GM19438 (cell line): ENCODE measurements around the gene SMIM35.
"Not testable (repeated sequence)": the region's sequence is repeated elsewhere in the genome, so short reads cannot be mapped to it uniquely, and the experiment has no call there.

Experiments used
- ATAC-seq: cut with Tn5 transposase; IDR thresholded peaks from one replicate; pipeline ENCODE4 v1.9.1; 2021; ENCODE audit warnings: low read depth; ENCODE audit not compliant: unreplicated experiment

The SMIM35 gene

DNA sequence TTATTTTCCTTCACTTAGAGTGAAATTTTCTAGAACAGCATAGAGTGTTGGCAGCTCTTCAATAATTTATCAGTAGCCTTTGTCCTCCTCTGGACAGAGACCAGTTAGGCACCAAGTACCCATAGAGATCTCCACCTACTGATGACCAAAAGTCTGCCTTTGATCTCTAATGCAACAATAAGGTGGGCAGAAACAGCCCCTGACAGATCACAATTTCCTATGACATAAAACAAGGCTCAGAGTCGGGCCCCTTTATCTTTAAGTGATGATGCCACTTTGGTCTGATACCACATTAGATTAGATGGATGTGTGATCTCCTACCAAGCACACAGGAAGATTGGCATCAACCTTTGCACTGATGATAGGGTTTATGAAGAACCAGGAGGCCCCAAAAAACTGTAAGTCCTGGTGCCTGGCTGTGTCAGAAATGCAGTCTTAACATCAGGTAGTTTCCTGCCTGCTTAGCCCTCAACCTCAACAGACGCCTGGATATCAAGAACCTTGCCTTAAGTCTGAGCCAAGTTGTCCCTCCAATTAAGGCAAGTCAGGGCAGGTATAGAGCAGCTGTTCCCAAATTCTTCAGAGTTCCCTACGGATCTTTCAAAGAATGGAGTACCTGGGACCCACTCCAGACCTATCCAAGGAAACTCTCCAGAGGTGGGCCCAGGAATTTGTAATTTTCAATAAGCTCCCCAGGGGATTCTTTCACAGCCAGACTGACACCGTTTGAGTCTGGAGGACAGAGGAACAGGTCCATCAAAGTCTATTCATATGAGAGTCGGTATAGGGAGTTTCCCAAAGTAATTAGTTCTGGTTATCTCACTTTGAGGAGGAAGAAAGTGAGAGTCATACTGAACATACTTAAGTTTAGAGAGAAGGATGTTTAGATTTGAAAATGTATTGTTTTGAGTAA, 40.5 kb downstream of the SMIM35 start:
- ATAC-seq, result no peak

DNA sequence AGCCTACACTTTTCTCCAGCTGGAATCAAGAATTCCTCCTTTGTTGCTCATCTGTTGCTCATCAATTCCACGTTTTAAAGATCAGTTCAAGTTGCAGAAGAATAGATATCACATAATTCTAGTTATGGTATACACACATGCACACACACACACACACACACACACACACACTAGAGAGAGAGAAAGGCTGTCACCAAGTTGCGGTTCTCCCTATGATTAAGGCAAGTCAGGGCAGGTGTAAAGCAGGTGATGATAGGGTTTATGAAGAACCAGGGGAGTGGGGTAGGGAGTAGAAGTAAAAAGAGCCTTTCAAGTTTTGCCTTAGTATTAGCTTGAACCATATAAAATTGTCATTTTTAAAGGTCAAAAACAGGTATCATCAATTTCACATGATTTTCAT, 41.6 kb downstream of the SMIM35 start:
- ATAC-seq, result no peak

DNA sequence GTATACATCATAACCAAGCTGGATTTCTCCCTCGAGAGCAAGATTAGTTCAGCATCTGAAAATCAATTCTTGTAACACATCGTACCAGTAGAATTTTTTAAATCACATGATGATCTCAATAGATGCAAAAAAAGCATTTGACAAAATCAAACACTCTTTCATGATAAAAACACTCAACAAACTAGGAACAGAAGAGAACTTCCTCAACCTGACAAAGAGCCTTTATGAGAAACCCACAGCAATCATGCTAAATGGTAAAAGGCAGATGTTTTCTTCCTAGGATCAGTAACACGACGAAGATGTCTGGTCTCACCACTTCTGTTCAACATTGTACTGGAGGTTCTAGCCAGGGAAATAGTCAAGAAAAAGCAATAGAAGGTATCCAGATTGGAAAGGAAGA, 44.0 kb downstream of the SMIM35 start:
- no peak for ATAC-seq

DNA sequence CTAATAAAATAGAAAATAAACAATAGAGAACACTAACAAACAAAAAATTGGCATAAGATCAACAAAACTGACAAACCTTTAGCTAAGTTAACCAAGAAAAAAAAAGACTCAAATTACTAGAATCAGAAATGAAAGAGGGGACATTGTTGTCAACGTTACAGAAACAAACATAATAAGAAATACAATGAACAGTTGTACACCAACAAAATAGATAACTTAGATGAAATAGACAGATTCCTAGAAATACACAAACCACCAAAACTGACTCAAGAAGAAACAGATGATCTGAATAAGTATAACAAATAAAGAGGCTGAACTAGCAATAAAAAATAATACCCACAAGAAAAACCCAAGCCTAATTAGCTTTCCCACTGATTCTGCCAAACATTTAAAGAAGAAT, 44.6 kb downstream of the SMIM35 start:
- ATAC-seq, result no peak

DNA sequence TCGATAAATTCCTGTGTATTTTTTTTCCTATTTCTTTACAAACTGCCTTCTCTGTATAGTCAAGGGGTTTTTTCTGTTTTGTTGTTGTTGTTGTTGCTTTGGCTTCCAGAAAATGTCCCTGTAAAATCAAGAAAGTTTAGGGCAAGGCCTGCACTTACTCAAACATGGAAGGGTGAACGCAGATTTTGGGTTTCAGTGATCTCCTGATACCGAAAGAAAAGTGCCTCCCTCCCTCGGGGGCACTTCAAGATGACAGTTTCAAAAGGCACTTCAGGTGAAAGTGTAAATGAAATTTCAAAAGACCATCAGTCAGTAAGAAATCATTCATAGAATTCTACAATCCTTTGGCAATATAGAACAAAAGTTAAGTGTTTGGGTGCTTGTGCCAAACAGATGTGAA, 53.3 kb downstream of the SMIM35 start:
- no peak for ATAC-seq

DNA sequence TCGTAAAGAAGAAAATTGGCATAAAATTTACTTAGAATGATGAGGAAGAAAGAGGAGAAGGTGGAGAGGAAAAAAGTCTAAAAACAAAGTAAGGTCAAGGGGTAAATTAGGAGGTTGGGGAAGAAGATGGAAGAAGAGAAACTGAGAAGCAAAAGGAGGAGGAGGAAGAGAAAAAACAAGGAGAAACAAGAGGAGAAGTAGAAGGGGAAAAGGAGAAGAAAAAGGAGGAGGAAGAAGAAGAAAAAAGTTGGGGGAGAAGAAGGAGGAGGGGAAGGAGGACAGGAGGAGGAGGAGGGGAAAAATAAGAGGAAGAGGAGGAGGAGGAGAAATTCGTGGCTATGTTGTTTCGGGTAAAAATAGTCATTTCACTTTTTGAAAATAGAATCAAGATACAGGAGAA, 58.1 kb downstream of the SMIM35 start:
- ATAC-seq, result no peak

DNA sequence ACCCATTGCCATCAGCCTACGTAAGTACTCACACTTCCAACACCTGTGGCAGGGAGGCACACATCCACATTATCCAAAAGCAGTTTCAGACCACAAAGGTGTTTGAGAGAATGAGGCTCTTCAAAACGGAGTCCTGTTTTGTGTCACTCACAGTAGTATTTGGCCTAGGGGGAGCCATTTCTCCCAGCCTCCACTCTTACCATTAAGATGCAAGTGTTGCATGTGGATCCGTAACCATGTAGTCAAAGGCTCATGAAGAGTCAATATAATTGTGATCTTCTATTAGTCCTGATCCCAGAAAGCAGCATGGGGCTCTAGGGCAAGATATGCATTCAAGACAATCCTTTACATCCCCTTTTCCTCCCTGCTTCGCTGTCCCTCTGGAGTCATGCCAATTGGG, 59.1 kb downstream of the SMIM35 start:
- ATAC-seq, result no peak

DNA sequence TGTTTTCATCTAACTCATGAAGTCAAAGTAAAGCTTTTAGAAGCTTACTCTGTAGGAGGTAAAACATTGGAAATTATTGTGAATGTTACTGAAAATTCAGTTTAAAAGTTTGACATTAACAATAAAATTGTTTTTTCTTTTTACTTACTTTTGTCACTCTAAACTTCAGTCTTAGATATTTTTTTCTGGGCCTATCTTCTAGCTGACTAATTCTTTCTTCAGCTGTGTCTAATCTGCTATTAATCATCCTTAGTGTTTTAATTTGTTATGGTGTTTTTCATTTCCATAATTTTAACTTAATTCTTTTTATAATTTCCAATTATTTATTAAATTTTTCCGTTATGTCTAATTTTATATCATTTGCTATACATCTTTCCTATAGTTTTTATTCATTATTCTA, 65.6 kb downstream of the SMIM35 start:
- ATAC-seq, result no peak

DNA sequence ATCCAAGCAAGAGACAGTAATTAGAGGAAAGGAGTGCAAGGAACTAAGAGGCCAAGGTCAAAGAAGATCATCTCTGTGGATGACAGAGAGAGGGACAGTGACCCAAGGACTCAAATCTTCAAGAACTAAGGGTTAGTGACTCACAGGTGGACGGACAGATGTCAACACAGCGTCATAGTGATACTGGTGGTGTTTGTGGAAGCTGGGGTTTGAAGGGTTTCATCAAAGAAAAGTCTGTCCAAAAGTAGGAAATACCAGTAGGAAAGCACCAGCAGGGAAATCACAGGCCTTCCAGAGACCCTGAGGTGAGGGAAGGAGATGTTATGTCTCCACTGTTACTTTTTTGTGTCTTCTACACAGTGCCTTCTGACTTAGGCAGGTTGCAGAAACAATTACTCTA, 68.4 kb downstream of the SMIM35 start:
- no peak for ATAC-seq

DNA sequence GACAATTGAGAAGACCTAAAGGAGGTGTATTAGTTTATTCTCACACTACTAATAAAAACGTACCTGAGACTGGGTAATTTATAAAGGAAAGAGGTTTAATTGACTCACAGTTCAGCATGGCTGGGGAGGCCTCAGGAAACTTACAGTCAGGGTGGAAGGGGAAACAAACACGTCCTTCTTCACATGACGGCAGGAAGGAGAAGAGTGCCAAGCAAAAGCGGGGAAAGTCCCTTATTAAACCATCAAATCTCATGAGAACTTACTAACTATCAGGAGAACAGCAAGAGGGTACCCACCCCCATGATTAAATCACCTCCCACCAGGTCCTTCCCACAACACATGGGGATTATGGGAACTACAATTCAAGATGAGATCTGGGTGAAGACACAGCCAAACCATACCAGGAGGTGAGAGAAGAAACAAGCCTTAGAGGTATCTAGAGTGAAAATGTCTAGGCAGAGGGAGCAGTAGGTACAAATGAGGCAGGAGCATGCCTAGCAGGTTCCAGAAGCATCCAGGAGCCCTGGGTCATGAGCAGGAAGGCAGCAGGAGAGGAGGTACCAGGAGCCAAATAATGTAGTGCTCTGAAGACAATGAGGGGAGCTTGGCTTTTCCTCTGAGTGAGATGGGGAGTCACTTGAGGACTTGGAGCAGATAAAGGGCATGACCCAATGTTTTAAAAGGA, 69.0 kb downstream of the SMIM35 start:
- ATAC-seq, result no peak

DNA sequence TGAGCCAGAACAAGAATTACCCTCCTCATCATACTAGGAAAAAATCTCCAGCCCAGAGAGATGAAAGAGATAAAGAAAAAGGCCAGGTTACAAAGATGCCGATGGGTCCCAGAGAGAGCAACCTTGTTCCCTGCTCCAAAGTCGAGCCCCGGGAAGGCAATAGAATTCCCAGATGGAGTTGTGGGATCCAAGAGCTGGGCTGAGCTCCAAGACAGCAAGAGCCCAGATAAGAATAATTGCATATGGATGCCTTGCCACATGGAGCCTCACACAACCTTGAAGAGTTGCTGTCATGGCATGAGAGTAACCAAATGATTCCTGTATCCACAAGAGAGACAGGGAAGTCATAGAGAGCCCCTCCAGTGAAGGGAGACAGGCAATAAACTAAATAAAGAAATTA, 69.7 kb downstream of the SMIM35 start:
- no peak for ATAC-seq

DNA sequence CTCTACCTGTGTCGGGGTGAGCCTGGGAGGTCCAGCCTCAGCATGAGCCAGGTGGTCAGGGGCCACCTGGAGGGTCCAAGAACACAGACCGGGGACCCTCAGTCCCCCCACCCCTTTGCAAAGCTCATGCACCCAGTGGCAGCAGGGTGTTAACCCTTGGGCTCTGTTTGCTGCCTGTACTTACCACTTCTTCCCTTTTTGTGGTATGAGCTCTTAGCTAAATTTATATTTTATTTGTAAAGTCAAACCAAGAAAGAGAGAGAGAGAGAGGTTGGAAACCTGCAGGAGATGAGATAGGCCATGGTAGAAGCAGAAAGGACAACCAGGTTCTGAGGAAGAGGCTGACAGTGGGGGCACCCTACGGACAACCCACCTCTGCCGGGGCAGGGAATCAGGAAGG, 70.7 kb downstream of the SMIM35 start:
- ATAC-seq, result no peak

DNA sequence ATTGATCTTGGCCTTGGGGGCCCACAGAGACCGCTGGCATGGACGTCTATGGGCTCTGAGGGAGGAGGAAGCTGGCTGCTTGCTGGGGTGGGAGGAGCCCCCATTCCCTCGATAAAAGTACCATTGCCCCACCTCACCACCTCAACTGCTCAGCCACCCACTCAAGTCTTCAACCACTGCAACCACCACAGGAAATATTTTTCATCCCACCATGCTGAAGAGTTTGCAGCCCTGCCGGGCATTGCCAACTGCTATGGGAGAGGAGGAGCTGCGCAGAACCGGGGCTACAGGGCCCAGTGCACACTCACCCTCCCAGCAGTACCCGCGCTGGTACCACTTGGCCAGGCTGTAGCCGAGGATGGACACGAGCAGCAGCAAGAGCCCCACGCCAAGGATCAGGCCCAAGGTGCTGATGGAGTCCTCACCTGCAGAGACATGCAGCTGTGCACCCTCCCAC, 71.3 kb downstream of the SMIM35 start:
- no peak for ATAC-seq

DNA sequence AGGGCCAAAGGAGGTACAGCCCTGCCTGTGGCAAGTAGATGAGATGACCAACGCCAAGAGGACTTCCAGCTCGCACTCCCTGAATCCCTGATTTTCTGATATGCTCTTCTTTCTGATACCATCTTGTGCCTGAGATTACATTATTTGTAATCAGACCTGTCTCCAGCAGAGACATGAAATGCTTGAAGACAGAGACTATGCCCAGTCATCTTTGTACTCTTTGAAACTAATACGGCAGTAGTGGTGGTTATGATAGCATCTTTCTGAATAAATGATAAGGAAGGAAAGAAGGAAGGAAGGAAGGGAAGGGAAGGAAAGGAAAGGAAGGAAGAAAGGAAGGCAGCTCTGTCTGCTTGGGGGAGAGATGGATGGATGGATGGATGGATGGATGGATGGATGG, 72.7 kb downstream of the SMIM35 start:
- no peak for ATAC-seq

DNA sequence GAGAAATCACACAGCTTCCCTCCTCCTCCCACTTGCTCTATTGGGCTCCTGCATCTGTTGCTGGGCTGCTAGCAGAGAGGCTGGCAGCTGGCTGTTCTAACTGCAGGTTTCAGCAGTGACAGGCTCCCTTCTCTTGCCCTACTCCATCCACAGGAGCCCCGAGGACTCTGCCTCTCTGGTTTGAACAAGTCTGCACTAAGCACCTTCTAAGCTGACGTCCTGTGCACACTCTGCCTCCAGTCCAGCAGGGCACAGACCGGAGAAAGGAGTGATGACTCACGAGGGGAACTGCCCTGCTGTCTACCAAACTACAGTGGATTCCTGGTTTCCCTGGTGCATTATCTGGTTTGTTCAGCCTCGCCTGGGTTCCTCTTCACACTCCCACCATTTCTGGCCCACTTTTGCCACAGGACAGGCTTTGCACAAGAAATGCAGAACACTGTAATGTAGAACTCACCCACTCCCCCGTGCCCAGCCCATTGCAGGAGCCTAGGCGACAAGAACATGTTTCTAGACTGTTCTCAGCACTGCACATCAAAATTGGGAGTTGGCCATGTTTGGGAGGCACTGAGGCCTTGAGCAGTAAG, 74.6 kb downstream of the SMIM35 start:
- no peak for ATAC-seq

DNA sequence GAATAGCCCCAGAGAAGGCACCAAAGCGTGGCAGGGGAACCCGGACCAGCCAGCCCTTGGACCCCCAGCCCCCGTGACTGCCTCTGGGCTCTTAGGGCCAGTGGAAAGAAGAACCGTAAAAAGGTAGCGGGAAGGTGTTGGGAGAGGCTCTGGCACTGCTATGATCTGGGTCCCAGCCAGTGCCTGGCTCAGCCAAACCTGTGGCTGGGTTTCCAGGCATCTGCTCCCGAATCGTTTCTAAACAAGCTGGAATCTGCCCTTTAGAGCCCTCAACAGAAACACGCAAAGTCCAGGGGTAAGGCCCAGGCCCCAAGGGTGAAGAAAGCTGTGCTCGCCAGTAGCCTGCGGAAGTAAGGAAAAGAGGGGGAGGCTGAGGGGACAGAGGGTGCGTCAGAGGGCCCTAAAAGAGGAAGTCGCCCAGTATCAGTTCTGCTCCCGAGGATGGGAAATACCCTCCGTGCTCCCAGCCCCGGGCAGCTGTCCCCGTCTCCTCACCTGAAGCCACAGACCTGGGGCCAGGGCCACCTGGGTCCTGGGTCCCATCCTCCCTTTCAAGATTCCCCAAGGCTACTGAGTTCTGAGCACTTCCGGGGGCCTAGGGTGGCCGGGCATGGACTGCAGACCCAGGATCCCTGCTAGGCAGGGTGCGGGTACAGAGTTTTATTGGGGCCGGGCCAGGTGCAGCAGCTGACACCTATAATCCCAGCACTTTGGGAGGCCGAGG, 75.9 kb downstream of the SMIM35 start:
- peak; percentile 72 for ATAC-seq

DNA sequence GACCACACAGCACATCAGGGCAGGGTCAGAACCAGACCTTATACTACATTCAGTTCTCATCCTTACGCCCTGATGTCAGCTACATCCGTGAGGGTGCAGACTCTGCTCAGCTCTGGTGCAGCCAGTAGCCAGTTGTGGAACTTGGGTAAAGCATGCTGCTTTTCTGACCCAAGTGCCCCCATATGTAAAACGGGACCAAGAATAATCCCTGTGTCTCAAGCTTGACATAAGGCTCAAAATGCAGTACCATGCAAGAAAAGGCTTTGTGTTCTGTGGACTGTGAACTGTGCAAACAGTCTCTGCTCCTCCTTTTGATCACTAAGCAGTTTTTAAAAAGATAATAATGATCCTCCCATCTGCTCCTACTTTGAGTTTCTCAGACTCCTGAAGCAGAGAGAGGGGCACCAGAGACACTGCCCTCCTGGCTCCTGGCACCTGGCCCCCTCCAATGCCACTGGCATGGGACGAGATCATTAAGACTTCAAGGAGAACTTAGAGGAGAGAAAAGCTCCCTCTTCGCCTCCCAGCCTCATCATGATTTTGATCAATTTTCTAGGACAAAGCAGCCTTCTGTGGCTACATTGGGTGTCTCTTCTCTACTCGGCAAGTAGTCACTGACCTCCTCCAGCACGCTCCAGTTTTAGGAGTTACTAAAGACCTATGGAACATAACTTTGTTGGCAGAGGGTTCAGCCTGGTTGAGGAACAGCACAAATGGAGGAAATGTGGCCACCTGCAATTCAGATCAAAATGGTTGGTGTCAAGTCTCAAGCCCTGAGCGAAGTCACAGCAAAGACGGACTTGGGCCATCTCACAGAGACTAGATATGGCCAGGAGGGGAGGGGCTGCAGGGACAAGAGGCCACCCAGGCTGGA, 76.7 kb downstream of the SMIM35 start:
- peak; percentile 9 for ATAC-seq

DNA sequence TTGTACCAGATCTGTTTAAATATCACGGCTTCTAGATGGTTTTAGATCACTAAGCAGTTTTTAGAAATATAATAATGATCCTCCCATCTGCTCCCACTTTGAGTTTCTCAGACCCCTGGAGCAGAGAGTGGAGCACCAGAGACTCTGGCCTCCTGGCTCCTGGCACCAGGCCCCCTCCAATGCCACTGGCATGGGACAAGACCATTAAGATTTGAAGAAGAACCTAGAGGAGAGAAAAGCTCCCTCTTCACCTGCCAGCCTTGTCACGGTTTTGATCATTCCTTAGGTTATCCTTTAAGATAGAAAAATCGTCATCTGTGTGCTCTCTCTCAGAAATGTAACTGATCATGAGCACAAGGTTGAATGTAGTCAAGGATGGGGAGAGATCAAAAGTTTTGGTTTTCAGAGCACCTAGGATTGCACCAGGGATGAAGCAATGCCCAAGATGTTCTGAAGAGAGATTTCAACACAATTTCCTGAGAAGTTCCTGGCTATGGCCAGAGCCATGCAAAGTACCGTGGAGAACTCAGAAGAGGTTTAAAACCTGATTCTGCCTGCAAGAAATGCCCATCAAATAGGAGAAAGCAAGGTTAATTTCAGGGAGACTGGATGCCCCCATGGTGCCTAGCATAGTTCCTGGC, 78.4 kb downstream of the SMIM35 start:
- ATAC-seq, result no peak

DNA sequence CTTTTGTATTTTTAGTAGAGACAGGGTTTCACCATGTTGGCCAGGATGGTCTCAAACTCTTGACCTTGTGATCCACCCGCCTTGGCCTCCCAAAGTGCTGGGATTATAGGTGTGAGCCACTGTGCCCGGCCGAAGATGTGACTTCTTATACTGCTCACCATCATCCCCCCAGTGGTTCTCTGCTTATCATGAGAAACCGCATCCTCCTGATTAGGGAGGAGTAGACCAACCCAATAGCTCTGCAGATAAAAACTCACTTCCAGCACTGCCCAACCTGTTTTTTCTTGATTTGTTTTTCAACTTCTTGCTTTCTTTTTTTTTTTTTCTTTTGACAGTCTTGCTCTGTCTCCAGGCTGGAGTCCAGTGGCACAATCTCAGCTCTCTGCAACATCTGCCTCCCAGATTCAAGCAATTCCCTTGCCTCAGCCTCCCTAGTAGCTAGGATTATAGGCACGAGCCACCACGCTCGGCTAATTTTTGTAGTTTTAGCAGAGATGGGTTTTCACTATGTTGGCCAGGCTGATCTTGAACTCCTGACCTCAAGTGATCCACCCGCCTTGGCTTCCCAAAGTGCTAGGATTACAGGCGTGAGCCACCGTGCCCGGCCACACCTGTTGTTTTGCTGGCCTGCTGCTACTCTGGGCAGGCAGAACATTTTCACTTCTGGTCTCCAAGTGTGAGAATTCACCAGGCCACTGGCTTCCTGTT, 79.0 kb downstream of the SMIM35 start:
- not testable (repeated sequence) for ATAC-seq
